NCI-H1436 (cell line): Measurements from ENCODE around the gene CD8B.
"Not testable (repeated sequence)": the region's sequence is repeated elsewhere in the genome, so short reads cannot be mapped to it uniquely, and the experiment has no call there.

Experiments used
- DNase-seq: peaks from one replicate; lab custom pipeline; 2025; lab: John Stamatoyannopoulos, UW

Gene CD8B

DNA sequence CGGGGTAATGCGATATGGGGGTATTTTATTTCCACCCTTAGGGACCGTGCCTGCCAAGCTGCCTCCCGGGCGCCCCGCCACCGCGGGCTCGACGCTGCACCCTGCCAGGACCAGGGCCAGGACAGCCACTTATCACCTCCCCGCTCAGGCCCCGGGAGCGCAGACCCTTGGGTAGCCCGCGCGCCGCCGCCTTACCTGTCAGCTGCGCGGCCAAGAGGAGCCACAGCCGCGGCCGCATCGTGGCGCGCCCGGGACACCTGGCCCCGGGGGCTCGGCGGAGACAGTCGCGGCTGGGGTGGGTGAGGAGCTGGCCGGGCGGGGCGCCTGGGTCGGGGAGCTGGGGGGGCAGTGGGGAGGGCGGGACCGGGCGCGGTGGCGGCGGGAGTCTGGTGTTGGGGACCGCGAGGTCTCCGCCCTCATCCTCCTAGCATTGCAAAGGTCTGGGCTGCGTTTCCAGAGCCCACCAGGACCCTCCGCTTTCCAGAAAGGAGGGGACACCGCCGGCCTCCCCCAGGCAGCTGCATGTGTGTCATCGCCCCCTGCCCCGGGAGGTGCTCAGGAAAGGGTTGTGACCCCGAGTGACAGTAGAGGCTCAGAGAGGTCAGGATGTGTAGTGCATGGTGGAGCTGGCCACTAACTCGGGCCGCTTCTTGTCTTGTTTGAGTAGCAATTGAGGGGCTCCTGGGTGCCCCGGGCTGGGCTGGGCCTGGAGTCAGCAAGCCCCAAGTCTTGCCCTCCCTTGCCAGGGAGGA, at the start of gene CD8B:
CD8B (minus strand) TSS at position 259 of the 752 bp plus-strand sequence; CDS start at position 238, 21 bp downstream.
- DNase-seq, result not testable (repeated sequence)

DNA sequence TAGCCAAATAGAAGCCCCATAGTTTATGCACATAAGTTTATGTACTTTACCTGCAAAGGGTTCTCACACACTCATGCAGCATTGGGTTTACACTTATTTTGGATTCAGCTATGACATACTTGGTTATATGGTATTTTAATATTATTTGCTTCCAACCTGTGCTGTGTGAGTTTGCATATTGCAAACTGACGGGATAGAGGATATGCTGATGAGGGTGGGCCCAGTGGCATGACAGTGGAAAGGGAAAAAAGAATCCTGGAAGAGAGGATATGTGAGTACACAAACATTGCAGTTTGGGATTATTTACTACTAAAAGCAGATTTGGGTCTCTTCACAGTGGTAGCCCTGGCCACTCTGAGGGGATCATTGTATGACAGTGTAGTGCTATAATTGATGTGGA, 44.2 kb upstream of the CD8B start:
- not testable (repeated sequence) for DNase-seq

DNA sequence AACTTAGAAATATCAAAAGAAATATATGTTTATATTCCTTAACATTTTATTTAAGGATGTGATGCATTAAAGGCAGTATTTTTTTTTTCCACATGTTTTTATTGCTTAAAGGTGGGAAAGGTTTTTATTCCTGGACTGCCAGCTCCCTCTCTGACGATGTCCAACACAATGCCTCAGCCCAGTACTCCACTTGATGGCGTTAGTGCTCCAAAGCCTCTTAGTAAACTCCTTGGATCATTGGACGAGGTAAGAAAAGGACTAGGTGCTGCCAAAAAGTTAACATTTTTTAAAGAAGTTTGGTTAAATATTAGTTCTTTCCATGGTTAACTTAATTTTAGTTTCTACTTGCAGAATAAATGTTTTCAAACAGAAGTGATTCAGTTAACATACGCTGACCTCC, 39.0 kb upstream of the CD8B start:
- not testable (repeated sequence) for DNase-seq

DNA sequence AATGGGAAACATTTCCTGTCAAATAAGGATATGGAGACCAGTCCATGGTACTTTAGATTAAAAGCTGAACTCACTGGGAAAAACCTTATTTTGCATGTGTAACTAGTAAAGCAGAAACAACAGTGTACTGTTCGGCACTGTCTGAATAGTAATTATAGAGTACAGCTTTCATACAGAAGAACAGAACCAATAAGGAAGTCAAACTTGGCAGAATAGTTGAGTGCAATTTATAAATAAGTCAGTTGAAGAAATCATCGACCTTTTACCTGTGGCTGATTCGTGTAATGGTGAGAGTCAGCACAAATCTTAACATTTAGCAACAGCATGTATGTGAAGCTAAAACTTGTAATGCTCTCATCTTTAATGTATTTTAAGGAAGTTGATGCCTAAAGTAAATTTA, 24.3 kb upstream of the CD8B start:
- not testable (repeated sequence) for DNase-seq

DNA sequence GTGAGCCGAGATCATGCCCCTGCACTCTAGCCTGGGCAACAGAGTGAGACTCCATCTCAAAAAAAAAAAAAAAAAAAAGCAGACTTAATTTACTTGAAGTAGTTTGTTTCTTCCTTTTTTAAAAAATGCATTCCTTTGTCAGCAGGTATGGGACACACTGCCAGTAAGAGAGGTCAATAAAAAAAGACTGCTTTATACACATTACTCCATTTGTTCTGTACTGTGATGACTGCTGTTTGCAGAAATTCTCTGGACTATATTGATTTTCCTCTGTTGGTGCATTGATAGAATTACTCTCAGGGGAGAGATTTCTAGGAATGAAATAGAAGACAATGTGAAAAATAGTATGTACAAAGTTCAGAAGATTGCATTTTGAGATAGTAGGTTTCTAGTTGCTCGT, 21.2 kb upstream of the CD8B start:
- DNase-seq, result not testable (repeated sequence)

DNA sequence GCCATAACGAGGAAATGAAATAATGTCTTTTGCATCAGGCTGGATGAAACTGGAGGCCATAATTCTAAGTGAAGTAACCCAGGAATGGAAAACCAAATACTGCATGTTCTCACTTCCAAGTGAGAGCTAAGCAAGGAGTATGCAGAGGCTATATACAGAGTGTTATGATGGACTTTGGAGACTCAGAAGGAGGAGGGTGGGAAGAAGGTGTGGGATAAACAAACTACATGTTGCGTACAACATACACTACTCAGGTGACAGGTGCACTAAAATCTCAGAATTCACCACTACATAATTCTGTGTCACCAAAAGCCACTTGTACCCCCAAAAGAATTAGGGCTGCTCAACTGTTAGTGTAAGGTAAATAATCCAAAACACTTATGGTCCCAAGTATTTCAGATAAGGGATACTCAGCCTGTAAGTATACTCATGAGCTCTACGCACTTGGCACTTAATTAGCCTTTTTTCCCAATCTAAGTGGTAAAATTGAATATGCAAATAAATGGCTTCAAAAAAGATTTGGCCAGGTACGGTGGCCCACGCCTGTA, 20.5 kb upstream of the CD8B start:
- DNase-seq, result not testable (repeated sequence)

DNA sequence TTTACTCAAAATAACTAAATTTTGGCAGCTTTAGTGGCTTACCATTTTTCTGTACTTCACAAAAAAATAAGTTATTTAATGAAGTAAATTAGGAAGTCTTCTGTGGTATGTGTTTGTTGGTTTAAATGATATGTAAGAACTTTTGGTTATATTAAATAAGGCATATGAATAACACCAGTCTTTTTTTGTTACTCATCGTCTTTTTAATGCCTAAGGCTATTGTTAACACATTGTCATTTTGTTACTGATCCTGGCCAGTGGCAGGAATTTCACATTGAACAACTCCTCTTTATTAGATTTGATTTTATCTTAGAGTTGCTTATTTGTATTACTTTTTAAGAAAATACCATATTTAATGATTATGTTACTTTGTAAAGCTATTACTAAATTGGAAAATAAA, 17.3 kb upstream of the CD8B start:
- not testable (repeated sequence) for DNase-seq

DNA sequence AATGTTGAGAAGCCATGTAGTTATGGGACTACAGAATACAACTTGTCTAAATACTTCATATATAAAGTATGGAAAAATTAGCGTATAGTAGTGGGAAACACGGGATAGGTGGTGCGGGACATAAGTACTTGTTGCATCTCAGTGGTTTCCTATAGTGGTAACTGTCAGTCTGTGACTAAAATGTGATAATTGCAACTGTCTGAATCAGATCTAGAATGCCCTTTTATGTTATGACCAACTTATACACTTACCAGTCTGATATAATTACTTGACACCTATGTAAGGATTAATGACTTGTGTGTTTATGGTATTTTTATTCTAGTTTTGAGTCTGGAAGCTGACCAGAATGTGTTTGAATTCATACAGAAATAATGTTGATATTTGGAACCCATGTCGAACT, 9.3 kb upstream of the CD8B start:
- not testable (repeated sequence) for DNase-seq

DNA sequence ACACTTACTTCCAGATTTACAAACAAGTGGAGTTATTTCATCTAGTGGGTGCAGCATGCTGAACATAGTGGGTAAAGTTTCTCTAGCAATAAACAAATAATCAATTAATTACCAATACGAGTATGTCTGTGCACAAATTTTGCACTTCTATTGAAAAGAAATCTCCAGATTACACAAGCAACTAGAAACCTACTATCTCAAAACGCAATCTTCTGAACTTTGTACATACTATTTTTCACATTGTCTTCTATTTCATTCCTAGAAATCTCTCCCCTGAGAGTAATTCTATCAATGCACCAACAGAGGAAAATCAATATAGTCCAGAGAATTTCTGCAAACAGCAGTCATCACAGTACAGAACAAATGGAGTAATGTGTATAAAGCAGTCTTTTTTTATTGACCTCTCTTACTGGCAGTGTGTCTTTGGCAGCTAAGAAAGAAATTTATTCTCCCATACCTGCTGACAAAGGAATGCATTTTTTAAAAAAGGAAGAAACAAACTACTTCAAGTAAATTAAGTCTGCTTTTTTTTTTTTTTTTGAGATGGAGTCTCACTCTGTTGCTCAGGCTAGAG, 7.3 kb upstream of the CD8B start:
- DNase-seq, result not testable (repeated sequence)

DNA sequence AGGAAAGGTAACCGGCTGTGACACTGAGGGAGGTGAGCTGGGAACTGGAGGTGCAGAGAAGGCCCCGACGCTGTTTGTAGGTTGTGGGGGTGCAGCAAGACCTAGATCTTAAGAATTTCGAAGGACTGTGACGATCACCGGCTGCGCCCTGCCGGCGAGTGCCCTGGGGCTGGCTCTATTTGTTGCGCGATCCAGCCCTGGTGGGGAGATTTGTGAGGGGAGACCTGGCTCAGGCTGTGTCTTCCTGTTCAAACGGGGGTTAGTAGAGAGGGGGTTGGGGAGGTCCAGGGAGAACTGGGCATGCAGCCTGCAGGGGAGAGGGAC, 656 bp upstream of the CD8B start:
- not testable (repeated sequence) for DNase-seq

DNA sequence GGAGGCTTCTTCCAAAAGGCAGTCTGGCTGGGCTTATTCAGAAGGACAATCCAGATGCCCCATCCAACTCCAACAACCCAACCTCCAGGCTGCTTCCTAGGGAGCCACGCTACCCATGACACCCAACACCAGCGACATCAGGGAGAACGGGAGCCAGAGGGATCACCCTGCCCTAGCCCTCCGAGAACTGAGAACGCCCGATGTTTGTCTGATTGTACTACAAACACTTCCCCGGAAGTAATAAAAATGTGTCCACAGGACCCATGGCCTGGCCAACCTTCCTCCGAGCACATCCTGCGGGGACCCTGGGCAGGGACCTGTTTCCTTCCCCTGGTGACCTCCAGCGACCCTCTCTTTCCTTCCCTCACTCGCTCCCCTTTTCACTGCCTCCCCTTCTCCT, 511 bp downstream of the CD8B start:
- not testable (repeated sequence) for DNase-seq

DNA sequence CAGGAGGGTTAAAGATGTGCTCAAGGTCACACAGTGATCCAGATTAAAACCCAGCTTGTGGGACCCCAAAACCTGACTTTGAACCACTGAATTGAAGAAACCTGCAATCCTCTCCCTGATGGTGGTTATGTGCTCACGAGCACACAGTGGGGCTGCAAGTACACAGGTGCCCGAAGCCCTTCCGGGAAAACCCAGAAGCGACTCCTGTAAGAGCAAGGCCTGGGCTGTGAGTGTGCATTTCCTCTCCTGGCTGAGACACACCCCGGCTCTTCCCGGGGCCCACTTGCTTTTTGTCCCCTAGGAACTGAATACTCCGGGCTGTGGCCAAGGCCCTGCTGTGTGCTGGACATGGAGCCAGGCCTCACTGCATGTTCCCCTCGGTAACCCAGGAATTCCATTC, 1.1 kb downstream of the CD8B start:
- DNase-seq, result not testable (repeated sequence)

DNA sequence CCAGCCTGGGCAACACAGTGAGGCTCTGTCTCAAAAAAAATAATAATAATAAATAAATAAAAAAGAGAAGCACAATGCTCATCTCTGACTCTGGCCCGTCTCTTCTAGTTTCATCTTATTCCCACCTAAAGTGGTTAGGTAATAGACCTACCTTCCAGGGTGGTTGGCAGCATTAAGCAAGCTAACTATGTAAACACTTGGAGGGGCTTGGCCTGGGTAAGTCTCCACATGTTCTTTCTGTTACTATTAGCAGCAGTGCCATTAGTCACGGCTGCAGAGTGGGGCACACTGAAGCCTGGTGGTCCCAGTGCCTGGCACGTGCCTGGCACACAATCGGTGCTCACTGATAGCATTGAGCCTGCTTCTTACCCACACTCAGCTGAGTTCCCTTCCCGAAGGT, 4.0 kb downstream of the CD8B start:
- not testable (repeated sequence) for DNase-seq

DNA sequence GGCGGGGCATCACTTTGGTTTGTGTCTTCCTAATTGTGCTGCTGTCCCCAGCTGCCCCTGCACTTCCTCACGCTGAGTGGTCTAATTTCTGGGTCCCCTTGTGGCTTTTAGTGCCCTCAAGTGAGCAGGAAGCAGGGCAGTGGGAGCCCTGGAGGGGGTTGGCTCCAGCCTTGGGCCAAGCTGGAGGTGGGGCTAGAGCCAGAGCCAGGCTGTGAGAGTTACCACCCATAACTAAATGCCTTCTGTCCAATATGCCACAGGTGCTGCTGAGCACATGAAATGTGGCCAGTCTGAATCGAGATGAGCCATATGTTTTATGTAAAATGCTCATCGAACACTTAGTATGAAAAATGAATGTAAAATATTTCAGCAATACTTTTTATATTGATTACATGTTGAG, 5.2 kb downstream of the CD8B start:
- not testable (repeated sequence) for DNase-seq

DNA sequence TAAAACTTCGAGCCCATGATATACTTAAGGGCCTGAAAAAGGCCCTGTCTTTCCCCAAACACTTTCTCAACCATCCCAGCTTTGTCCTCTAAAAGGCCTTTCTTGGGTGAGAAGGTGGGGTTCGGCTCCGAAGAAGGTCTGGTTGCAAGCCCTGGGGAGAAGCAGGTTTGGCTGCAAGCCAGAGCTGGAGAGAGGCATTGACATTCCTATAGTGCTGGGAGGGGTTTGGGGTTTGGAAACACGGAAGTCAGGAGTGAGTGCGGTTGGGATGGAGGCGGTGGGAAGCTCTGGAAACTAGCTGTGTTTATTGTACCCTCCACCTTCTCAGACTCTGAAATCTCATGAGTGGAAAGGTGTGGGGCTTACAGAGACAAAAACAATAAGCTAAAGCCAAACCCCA, 5.7 kb downstream of the CD8B start:
- DNase-seq, result not testable (repeated sequence)

DNA sequence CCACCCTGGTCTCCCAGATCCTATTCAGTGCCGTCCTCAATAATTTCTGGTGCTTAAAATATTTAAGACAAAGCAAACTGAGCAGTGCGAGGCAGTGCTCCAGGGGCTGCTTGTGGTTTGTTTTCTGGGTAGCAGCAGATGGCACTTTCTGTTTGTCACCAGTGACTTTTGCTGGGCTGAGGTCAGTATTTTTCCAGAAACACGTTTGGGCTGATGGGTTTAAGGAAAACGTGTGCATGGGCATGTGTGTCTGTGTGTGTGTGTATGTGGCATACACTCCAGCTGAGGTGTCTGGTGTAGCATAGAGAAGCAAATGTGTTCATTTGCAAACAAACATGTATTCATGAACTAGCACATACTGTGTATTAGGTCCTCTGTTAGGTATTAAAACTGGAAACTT, 10.1 kb downstream of the CD8B start:
- DNase-seq, result not testable (repeated sequence)

DNA sequence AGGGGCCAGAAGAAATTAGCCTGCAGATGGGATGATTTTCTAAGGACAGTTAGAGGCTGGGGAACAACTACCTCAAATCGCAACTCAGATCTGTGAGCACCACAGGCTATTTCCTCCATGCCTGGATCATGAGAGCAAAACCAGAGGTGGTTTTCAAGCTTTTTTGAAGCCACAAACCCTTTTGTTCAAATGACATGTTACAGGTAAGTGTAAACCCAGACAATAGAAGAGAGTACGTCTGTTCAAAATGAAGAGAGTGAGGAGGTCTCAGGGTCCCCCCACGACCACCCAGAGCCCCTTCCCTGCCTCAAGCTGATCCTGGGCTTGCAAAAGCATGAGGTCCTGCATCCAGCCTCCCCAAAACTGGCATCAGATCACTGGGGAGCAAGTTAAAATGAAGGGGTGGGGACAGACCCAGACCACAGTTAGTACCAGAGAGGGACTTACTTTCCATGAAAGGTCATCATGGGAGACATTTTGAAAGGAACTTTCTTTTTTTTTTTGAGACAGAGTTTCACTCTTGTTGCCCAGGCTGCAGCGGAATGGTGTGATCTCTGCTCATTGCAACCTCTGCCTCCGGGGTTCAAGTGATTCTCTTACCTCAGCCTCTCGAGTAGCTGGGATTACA, 19.0 kb downstream of the CD8B start:
- DNase-seq, result not testable (repeated sequence)

DNA sequence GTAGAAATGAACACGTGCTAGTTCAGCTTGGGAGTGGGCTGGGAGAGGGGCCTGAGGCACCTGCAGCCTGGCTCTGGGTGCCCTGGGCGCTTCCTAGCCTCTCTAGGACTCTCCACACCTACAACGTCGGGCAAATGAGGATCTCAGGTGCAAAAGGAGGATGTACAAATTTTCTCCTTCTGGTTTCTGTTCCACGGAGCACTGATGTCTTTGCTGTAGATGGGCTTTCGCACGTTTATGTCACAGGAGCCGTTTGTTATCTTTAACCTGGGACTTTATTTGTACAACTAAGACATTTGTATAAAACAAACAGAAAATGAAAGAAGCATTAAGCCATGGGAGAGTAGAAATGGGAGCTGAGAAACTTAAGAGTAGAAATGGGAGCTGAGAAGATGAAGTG, 20.4 kb downstream of the CD8B start:
- DNase-seq, result not testable (repeated sequence)

DNA sequence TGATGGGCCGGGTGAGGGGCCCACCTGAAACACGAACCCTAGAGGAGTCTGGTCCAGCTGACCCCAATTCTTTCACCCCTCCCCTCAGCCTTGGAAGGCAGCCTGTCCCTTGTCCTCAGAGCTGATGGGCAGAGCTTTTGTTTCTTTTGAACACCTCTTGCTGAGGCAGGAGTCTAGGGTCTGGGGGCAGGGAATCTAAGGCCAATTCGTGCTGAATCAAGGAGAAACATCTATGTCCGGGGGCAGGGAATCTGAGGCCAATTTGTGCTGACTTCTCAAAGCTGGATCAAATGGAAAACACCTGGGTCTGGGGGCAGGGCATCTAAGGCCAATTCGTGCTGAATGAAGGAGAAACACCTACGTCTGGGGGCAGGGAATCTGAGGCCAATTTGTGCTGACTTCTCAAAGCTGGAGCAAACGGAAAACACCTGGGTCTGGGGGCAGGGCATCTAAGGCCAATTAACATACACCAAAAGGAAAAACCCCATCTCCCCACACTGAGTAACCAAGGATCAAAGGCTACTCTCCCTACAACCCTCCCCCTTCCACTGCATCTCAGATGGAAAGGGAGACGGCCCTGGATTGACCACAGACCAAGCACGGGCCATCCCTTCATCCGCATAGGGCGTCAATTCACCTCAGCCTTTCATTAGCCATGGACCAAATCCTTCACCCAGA, 21.7 kb downstream of the CD8B start:
- DNase-seq, result not testable (repeated sequence)

DNA sequence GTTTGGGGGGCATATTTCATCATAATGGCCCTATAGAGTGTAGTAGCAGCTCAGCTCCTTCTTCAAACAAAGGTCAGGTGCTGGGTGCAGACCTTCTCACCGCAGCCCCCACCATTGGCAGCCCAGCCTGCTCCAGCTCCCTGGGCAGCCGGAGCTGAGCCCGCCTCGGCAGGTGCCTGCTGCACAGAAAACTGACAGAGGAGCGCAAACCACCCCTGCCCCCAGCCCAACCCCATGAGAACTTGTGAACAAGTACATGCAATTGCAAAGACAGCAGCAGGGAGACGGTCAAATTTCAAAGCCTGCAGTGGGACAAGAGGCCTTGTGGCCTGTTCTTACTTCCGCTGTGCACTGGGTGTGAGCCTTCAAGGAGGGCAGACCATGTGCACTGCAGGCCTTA, 22.2 kb downstream of the CD8B start:
- not testable (repeated sequence) for DNase-seq

DNA sequence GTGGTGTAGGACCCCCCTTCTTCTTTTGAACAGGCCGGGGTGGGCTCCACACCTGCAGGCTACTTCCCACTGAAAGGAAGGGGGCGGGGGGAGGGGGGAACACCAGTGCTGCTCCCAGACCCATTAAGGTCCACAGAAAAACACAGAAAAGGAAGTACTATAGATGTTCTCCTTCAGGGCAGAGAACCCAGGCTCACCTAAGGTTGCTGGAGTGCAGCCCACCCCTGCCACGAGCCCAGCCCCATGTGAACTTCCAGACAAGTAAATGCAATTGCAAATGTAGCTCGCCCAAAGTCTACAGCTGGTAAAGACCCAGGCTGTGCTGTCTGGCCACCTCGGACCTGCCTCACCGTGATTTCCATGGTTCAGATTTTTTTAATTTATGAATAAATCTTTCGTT, 24.0 kb downstream of the CD8B start:
- not testable (repeated sequence) for DNase-seq

DNA sequence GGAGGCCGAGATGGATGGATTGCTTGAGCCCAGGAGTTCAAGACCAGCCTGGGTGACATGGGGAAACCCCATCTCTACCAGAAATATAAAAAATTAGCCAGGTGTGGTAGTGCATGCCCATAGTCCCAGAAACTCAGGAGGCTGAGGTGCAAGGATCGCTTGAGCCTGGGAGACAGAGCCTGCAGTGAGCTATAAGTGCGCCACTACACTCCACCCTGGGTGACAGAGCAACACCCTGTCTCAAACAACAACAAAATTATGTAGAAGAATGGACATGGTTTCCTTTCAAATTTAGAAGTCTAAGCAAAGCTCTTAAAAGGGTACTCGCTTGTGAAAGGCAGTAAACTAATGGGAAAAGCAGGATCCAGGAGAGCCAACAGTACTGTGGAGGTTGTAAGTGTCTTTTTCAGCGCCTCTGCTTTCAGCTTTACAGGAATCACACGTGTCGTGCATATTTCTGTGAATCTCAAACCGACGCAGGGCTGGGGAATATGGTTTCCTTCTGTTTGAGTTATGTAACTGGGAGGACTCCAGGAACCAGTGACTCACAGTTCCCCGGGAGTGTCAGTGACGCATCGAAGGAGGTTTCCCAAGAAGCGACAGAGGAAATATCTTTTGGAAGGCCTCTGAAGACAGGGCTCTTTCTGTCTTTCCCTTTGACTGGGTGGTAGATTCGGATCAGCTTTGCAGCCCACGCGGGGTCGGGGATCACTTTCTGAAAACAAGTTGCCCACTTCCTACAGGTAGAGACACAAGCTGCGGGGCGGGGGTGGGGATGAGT, 24.6 kb downstream of the CD8B start:
- DNase-seq, result not testable (repeated sequence)
